ENCODE measurements around the gene B9D1. TPM values are rescaled to one million over a fixed set of nuclear protein-coding genes. Genes with fewer than 3 reads are reported as not detected.

B9D1 gene
- total RNA-seq, 1 experiment from 2014 or later = 31.9 TPM

GRCh38 chr17:19302791-19303331 lies 59.7 kb downstream of the B9D1 start:
- no peak overlapping the region for H3K27ac Mint-ChIP-seq
- POLR2A ChIA-PET = no interaction called here
- TF ChIP-seq JUN (CRISPR knock-in tag; IDR thresholded peaks at IDR 0.05) (no peak), ZNF232 (CRISPR knock-in tag; IDR thresholded peaks at IDR 0.05) (no peak), TCF7 (CRISPR knock-in tag; IDR thresholded peaks at IDR 0.05; ENCODE audit: low read depth) (no peak), NR1H2 (CRISPR knock-in tag; IDR thresholded peaks at IDR 0.05) (no peak), ZNF138 (CRISPR knock-in tag; conservative IDR thresholded peaks at IDR 0.05) (no peak), E2F1 (CRISPR knock-in tag; IDR thresholded peaks at IDR 0.05) (no peak), CBFB (CRISPR knock-in tag; IDR thresholded peaks at IDR 0.05; ENCODE audit: low read depth) (no peak), TP53 (CRISPR knock-in tag; IDR thresholded peaks at IDR 0.05) (no peak), ATF6 (CRISPR knock-in tag; IDR thresholded peaks at IDR 0.05) (no peak), MXD4 (CRISPR knock-in tag; IDR thresholded peaks at IDR 0.05; ENCODE audit: borderline replicate concordance) (no peak), MAX (CRISPR knock-in tag; IDR thresholded peaks at IDR 0.05) (no peak), EMX1 (CRISPR knock-in tag; IDR thresholded peaks at IDR 0.05) (no peak), ZNF396 (CRISPR knock-in tag; IDR thresholded peaks at IDR 0.05; ENCODE audit: borderline replicate concordance) (no peak)
- ATAC-seq (no peak), DNase-seq (ENCODE audit: low spot score) (no peak)
- H3K9me3 Mint-ChIP-seq = no peaks in the 10 kb centered on the region
- H3K4me3 Mint-ChIP-seq = no peak overlapping the region
- CTCF ChIA-PET = interaction anchor here (2.0 kb wide), 1 partner anchor 19 kb away, joined by 7 read pairs; no protein-coding TSS in a partner anchor
- H3K4me1 Mint-ChIP-seq = peaks cover 4% of the 10 kb centered on the region; the same call in 1 of the 2 replicates
- no peaks in the 10 kb centered on the region; the same call in 1 of the 2 replicates for H3K27me3 Mint-ChIP-seq (ENCODE audit: low read depth)
- no peaks in the 10 kb centered on the region; the same call in 1 of the 2 replicates for H3K36me3 Mint-ChIP-seq

- no peaks in the 10 kb centered on the region for H3K9me3 Mint-ChIP-seq
- H3K4me1 Mint-ChIP-seq = peaks cover 9% of the 10 kb centered on the region; the same call in 1 of the 2 replicates
- H3K27ac Mint-ChIP-seq = peak overlapping the region; percentile 37; the same call in 1 of the 2 replicates
- H3K4me3 Mint-ChIP-seq = no peak overlapping the region
- TF ChIP-seq SOX15 (CRISPR knock-in tag; IDR thresholded peaks at IDR 0.05) (no peak), SMAD3 (CRISPR knock-in tag; IDR thresholded peaks at IDR 0.05; ENCODE audit: borderline replicate concordance) (no peak), ZNF532 (CRISPR knock-in tag; IDR thresholded peaks at IDR 0.05; ENCODE audit: borderline replicate concordance) (no peak), MYBL2 (CRISPR knock-in tag; IDR thresholded peaks at IDR 0.05) (no peak), ZNF232 (CRISPR knock-in tag; IDR thresholded peaks at IDR 0.05) (no peak), MAX (CRISPR knock-in tag; IDR thresholded peaks at IDR 0.05) (no peak), NR2C2 (CRISPR knock-in tag; IDR thresholded peaks at IDR 0.05) (no peak), CDX4 (CRISPR knock-in tag; IDR thresholded peaks at IDR 0.05; ENCODE audit: borderline replicate concordance) (no peak), ESRRA (CRISPR knock-in tag; IDR thresholded peaks at IDR 0.05; ENCODE audit: borderline replicate concordance) (no peak), ZNF219 (CRISPR knock-in tag; IDR thresholded peaks at IDR 0.05; ENCODE audit: borderline replicate concordance) (no peak), ETV6 (CRISPR knock-in tag; IDR thresholded peaks at IDR 0.05) (no peak), GTF2I (CRISPR knock-in tag; conservative IDR thresholded peaks at IDR 0.05) (no peak), E2F5 (CRISPR knock-in tag; IDR thresholded peaks at IDR 0.05) (no peak), PREB (CRISPR knock-in tag; IDR thresholded peaks at IDR 0.05; ENCODE audit: borderline replicate concordance) (no peak)
- POLR2A ChIA-PET = no interaction called here
- ATAC-seq (no peak), DNase-seq (ENCODE audit: low spot score) (no peak)
- no peaks in the 10 kb centered on the region; the same call in 1 of the 2 replicates for H3K36me3 Mint-ChIP-seq
- no peaks in the 10 kb centered on the region; the same call in 1 of the 2 replicates for H3K27me3 Mint-ChIP-seq (ENCODE audit: low read depth)
- CTCF ChIA-PET = interaction anchor here (0.6 to 1.4 kb wide), 2 partner anchors 36 to 166 kb away, joined by 3 to 4 read pairs; no protein-coding TSS in a partner anchor
These were observed 60.5 kb downstream of the B9D1 start for GRCh38 chr17:19301973-19302372.

Measured in WTC11 (cell line).